Urinary bladder (tissue), 4 donors: ENCODE results near the gene PPP6R2. TPM values are rescaled to one million over a fixed set of nuclear protein-coding genes. Genes with fewer than 3 reads are reported as not detected.

Experiments used
- DNase-seq: peaks from one replicate; pipeline ENCODE4 v3.0.0-alpha.2; 2015; ENCODE audit errors: extremely low spot score
- H3K27ac ChIP-seq: one replicate; pipeline ENCODE4 v1.5.1; 2013; ENCODE audit warnings: low read depth, mild to moderate bottlenecking, moderate library complexity
- H3K36me3 ChIP-seq: one replicate; pipeline ENCODE4 v1.6.1; 2013; ENCODE audit warnings: mild to moderate bottlenecking, moderate library complexity; ENCODE audit not compliant: insufficient read depth
- H3K4me1 ChIP-seq: one replicate; pipeline ENCODE4 v1.6.1; 2013; ENCODE audit warnings: mild to moderate bottlenecking, moderate library complexity; ENCODE audit not compliant: insufficient read depth
- H3K4me3 ChIP-seq: one replicate; pipeline ENCODE4 v1.5.1; 2013; ENCODE audit warnings: low read depth, low read length
- WGBS: extraction: QIAGEN DNeasy Blood & Tissue Kit; methylation state at CpG from one replicate; pipeline ENCODE4 v1.1.7; 2013; 5-methylcytosine and 5-hydroxymethylcytosine counted together
- polyA plus RNA-seq: library from polyadenylated mRNA; stranded (reverse); fragments of 200-250 nt; gene quantifications from one replicate; pipeline ENCODE4 v1.2.3, GENCODE V29; 2013
- total RNA-seq: library from RNA; depleted of rRNA; stranded (reverse); fragments of >200 nt; gene quantifications from one replicate; pipeline ENCODE4 v1.2.3, GENCODE V29; 2014
- donor health status: healthy with polysubstance abuse.
- donor health status: healthy.

PPP6R2 gene
- total and polyA plus RNA-seq, 2 donors: 31.1 to 46.0 TPM

DNA sequence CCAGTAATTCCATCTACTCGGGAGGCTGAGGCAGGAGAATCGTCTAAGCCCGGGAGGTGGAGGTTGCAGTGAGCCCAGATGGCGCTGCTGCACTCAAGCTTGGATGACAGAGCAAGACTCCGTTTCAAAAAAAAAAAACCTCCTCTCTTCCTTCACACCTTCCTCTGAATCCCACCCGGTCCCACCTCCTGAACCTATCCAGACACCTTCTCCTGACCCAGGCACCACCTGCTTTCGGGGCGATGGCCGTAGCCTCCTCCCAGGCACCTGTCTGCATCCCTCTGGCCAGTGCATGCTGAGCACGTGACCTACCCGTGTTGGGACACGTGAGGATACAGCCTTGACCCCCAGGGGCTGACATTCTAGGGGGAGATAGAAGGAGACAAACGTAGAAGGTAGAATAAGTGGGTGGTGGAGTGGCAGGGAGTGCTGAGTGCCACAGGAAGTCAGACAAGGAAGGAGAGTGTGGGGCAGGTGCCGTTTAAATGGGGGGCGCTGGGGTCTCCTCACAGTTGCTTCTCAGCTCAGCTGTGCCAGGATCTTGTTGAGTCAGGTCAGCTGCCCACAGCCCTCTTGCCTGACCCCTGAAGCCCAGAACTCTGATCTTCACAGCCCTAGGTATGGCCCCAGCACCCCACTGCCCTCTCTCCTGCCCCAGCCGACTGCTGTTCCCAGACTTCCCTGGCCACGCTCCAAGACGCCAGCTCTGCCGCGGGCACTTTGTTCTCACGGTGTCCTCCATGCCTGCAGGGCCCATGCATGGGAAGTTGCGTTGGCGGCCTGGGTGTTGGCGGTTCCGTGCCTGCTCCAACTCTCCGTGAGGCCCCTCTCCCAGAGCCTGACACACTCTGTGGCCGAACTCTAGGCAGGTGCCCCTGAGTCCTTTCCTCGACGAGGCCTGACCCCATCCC is 142.3 kb downstream of the PPP6R2 start:
- no peak overlapping the region for H3K4me3 ChIP-seq
- DNase-seq: no peak
- 66% methylated on average over 29 of the region's 29 CpGs for WGBS
- H3K36me3 ChIP-seq: no peaks in the 10 kb centered on the region
- no peaks in the 10 kb centered on the region for H3K4me1 ChIP-seq
- H3K27ac ChIP-seq: no peak overlapping the region

DNA sequence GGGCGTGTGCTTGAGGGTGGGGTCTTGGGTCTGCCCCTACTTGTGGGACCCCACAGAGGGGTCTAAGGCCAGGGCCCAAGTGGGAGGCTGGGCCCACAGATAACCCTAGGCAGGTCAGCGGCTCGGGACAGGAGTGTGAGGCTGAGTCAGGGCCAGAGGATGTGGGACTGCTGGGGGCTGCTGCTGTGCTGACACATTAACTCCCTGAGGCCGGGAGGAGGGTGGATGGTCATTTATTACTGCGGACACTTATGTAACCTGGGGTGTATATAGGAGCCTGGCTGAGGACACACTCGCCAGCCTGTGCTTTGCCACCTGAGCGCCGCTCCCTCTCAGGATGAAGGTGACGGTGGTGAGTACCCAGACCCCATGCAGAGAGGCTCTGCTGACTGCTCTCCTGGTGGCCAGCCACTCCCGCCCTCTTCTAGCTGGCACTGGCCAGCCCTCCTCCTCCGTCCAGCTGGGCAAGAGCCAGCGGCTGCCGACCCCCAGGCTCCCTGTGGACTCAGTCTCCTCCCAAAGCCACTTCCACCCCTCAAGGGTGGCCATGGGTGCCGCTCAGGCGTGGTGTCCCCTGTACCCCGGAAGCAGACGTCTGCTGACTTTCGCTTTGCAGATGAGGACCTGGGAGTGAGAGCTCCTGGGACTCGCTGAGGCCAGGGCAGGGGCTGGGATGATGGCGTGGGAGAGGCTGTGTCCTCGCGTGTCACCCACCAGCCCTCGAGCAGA is 143.6 kb downstream of the PPP6R2 start, which contains the start of gene MIOX:
Gene MIOX, plus strand, starts transcription at position 299 of the 729 bp plus-strand sequence. Its CDS starts 39 bp downstream, at position 338.
- 66% methylated on average over 23 of the region's 23 CpGs for WGBS
- Histone ChIP-seq H3K36me3 (no peaks in the 10 kb centered on the region), H3K4me1 (no peaks in the 10 kb centered on the region), H3K4me3 (no peak within 1 kb of the TSS), H3K27ac (no peak within 1 kb of the TSS)
- DNase-seq: no peak

DNA sequence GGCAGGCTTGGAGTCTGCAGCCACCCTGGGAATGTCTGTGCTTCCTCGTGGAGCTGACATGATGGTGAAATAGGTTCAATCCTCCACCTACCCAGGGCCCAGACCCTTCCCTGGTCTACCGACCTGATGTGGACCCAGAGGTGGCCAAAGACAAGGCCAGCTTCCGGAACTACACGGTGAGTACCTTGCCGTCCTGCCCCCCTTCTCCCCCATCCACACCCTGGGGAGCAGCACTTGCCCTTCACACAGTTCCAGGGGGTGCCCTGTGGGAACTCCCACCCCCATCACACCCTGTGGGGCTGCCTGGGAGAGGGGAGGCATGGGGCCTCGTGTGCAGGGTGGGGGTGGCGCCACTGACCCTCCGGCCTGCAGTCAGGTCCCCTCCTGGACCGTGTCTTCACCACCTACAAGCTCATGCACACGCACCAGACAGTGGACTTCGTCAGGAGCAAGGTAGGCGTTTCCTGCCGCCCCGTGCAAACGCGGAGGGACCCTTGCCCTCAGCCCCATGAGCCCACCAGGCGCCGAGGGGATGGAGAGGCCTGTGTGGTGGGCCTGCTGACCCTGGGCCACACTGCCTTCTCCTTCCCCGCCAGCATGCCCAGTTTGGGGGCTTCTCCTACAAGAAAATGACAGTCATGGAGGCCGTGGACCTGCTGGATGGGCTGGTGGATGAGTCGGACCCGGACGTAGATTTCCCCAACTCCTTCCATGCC is 144.3 kb downstream of the PPP6R2 start:
- H3K27ac ChIP-seq: no peak overlapping the region
- DNase-seq: no peak
- no peak overlapping the region for H3K4me3 ChIP-seq
- 81% methylated on average over 23 of the region's 23 CpGs for WGBS
- H3K4me1 ChIP-seq: no peaks in the 10 kb centered on the region
- H3K36me3 ChIP-seq: no peaks in the 10 kb centered on the region

DNA sequence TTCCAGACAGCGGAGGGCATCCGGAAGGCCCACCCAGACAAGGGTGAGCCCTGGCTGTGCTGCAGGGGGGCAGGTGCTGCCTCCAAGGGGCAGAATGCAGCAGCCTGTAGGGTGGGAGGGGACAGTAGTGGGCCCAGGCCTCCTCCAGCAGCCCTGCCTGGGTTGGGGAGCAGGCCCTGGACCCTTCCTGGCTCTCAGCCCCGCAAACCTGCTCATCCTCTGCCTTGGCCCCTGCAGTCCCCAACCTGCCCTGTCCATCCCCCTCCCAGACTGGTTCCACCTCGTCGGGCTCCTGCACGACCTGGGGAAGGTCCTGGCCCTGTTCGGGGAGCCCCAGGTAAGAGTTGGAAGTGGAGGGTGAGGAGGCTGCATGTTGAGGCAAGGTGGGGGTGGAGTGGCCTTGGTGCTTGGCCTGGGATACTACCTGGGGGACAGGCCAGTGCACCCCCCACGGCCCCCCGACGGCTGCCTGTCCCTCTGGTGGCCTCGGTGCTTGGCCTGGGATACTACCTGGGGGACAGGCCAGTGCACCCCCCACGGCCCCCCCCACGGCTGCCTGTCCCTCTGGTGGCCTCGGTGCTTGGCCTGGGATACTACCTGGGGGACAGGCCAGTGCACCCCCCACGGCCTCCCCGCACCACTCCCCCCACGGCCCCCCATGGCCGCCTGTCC is 145.0 kb downstream of the PPP6R2 start:
- WGBS: 76% methylated on average over 18 of the region's 18 CpGs
- Histone ChIP-seq H3K27ac (no peak overlapping the region), H3K36me3 (no peaks in the 10 kb centered on the region), H3K4me1 (no peaks in the 10 kb centered on the region), H3K4me3 (no peak overlapping the region)
- DNase-seq: no peak

DNA sequence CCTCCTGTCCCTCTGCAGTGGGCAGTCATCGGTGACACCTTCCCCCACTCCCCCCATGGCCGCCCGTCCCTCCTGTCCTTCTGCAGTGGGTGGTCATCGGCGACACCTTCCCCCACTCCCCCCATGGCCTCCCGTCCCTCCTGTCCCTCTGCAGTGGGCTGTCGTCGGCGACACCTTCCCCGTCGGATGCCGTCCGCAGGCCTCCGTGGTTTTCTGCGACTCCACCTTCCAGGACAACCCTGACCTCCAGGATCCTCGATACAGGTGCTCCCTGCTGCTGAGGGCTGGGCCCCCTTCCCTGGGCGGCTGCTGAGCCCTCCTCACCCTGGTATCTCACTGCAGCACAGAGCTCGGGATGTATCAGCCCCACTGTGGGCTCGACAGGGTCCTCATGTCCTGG is 145.8 kb downstream of the PPP6R2 start:
- WGBS: 62% methylated on average over 19 of the region's 19 CpGs
- DNase-seq: no peak
- H3K27ac ChIP-seq: no peak overlapping the region
- H3K36me3 ChIP-seq: no peaks in the 10 kb centered on the region
- H3K4me1 ChIP-seq: no peaks in the 10 kb centered on the region
- H3K4me3 ChIP-seq: no peak overlapping the region

DNA sequence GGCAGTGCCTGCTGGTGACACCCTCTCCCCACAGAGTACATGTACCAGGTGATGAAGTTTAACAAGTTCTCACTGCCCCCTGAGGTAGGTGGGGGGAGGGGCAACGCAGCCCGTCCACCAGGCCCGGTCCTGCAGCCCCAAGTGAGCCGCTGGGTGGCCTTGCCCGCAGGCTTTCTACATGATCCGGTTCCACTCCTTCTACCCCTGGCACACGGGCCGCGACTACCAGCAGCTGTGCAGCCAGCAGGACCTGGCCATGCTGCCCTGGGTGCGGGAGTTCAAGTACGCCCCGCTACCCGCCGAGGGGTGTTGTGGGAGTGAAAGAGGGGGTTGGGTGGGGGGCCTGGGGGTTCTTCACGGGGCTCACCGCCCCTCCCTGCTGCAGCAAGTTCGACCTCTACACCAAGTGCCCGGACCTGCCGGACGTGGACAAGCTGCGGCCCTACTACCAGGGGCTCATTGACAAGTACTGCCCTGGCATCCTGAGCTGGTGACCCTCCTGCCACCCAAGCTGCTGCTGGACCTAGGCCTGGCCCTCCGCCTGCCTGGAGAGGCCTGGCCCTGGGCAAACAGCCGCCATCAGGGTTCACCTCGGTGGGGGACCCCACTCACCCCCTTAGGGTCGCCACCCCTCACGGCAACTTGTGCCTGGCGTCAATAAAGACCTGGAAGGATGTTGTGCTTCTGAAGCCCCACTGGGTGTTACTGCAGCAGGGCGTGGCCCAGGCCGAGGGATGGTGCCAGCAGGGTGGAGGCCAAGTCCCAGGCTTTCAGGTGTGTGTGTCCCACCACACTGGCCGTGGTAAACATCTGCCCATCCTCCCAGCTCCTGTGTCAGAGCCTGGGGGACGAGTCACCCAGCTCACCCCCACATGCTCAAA is 146.5 kb downstream of the PPP6R2 start:
- Histone ChIP-seq H3K4me3 (no peak overlapping the region), H3K36me3 (no peaks in the 10 kb centered on the region), H3K4me1 (no peaks in the 10 kb centered on the region), H3K27ac (no peak overlapping the region)
- WGBS: 76% methylated on average over 31 of the region's 31 CpGs
- DNase-seq: no peak

DNA sequence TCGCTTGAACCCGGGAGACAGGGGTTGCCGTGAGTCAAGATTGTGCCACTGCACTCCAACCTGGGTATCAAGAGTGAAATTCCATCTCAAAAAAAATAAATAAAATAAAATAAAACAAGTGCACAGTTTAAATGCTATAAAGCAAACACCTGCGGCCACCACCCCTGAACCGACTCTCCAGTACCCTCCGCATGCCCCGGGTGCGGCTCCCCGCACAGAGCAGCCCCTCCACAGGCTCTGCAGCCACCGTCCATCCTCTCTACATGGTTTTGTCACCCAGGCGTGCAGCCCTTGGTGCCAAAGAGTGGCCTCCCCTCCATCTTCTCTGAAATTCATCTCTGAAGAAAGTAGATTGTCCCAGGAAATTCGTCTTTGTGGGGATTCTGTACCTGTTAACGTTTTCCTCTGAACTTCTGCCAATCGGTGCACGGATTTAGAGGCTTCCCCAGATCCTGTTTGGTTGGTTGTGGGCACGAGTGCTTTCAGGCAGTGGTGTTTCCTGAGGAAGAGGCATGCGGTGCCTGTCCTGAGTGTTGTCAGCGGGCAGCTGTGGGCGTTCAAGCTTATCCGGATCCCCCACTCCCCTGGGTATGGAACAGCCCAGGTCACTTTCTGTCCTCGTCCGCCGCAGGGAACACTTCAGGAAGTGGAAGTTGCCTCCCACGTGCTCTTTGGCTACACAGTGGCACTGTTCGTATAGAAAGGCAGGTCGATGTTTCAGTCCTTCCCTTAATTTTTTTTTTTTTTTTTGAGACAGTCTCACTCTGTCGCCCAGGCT is 147.6 kb downstream of the PPP6R2 start:
- H3K4me1 ChIP-seq: no peaks in the 10 kb centered on the region
- H3K4me3 ChIP-seq: no peak overlapping the region
- 69% methylated on average over 27 of the region's 27 CpGs for WGBS
- no peak for DNase-seq
- H3K27ac ChIP-seq: no peak overlapping the region
- H3K36me3 ChIP-seq: no peaks in the 10 kb centered on the region

Other genes starting within 250 kb of the PPP6R2 start
- gene PANX2, start 172.6 kb upstream of the PPP6R2 start, total RNA-seq: 0.63 TPM
- gene PANX2, start 172.6 kb upstream of the PPP6R2 start, polyA plus RNA-seq: 2.3 TPM
- 7.7 TPM for gene TRABD, start 157.4 kb upstream of the PPP6R2 start, total RNA-seq
- 36.4 TPM for gene TRABD, start 157.4 kb upstream of the PPP6R2 start, polyA plus RNA-seq
- gene SELENOO, start 142.3 kb upstream of the PPP6R2 start, total RNA-seq: 9.5 TPM
- 23.0 TPM for gene SELENOO, start 142.3 kb upstream of the PPP6R2 start, polyA plus RNA-seq
- gene TUBGCP6, start 98.3 kb upstream of the PPP6R2 start, total RNA-seq: 23.1 TPM
- 31.5 TPM for gene TUBGCP6, start 98.3 kb upstream of the PPP6R2 start, polyA plus RNA-seq
- gene HDAC10, start 92.1 kb upstream of the PPP6R2 start, total RNA-seq: 20.0 TPM
- 32.4 TPM for gene HDAC10, start 92.1 kb upstream of the PPP6R2 start, polyA plus RNA-seq
- gene MAPK12, start 81.6 kb upstream of the PPP6R2 start, total RNA-seq: 9.3 TPM
- gene MAPK12, start 81.6 kb upstream of the PPP6R2 start, polyA plus RNA-seq: 21.3 TPM
- 4.1 TPM for gene MAPK11, start 72.9 kb upstream of the PPP6R2 start, total RNA-seq
- 13.6 TPM for gene MAPK11, start 72.9 kb upstream of the PPP6R2 start, polyA plus RNA-seq
- gene PLXNB2, start 35.7 kb upstream of the PPP6R2 start, total RNA-seq: 61.7 TPM
- 106 TPM for gene PLXNB2, start 35.7 kb upstream of the PPP6R2 start, polyA plus RNA-seq
- 4.1 TPM for gene DENND6B, start 16.3 kb upstream of the PPP6R2 start, total RNA-seq
- gene DENND6B, start 16.3 kb upstream of the PPP6R2 start, polyA plus RNA-seq: 4.6 TPM
- 28.3 TPM for gene SBF1, start 131.7 kb downstream of the PPP6R2 start, total RNA-seq
- gene SBF1, start 131.7 kb downstream of the PPP6R2 start, polyA plus RNA-seq: 44.8 TPM
- 0.37 TPM for gene ADM2, start 138.2 kb downstream of the PPP6R2 start, total RNA-seq
- gene ADM2, start 138.2 kb downstream of the PPP6R2 start, polyA plus RNA-seq: 0.11 TPM
- gene MIOX, start 143.5 kb downstream of the PPP6R2 start, total RNA-seq: not detected
- not detected for gene MIOX, start 143.5 kb downstream of the PPP6R2 start, polyA plus RNA-seq
- 21.4 TPM for gene LMF2, start 164.4 kb downstream of the PPP6R2 start, total RNA-seq
- 61.3 TPM for gene LMF2, start 164.4 kb downstream of the PPP6R2 start, polyA plus RNA-seq
- gene NCAPH2, start 164.9 kb downstream of the PPP6R2 start, total RNA-seq: 27.5 TPM
- 38.4 TPM for gene NCAPH2, start 164.9 kb downstream of the PPP6R2 start, polyA plus RNA-seq
- gene SCO2, start 182.3 kb downstream of the PPP6R2 start, total RNA-seq: 0.79 TPM
- 3.3 TPM for gene SCO2, start 182.3 kb downstream of the PPP6R2 start, polyA plus RNA-seq
- gene TYMP, start 186.7 kb downstream of the PPP6R2 start, total RNA-seq: 9.5 TPM
- 84.1 TPM for gene TYMP, start 186.7 kb downstream of the PPP6R2 start, polyA plus RNA-seq
- 0.11 TPM for gene KLHDC7B, start 202.6 kb downstream of the PPP6R2 start, total RNA-seq
- 0.33 TPM for gene KLHDC7B, start 202.6 kb downstream of the PPP6R2 start, polyA plus RNA-seq
- gene SYCE3, start 219.6 kb downstream of the PPP6R2 start, total RNA-seq: not detected
- gene SYCE3, start 219.6 kb downstream of the PPP6R2 start, polyA plus RNA-seq: not detected
- 6.2 TPM for gene CPT1B, start 235.1 kb downstream of the PPP6R2 start, total RNA-seq
- gene CPT1B, start 235.1 kb downstream of the PPP6R2 start, polyA plus RNA-seq: 5.5 TPM
- gene CHKB, start 239.5 kb downstream of the PPP6R2 start, total RNA-seq: 28.0 TPM
- 45.7 TPM for gene CHKB, start 239.5 kb downstream of the PPP6R2 start, polyA plus RNA-seq